Sciatic nerve (tissue), 2 donors: ENCODE measurements around the gene EGFLAM. TPM values are rescaled to one million over a fixed set of nuclear protein-coding genes. Genes with fewer than 3 reads are reported as not detected.

Experiments used
- ATAC-seq: fragments of 200-7000 bp; cut with Tn5 transposase; one replicate; pipeline ENCODE4 v1.9.1; 2020; ENCODE audit warnings: mild to moderate bottlenecking, moderate library complexity
- DNase-seq: peaks from one replicate; pipeline ENCODE4 v3.0.0-alpha.2; 2020; ENCODE audit warnings: low spot score
- intact Hi-C: fragments of 100-400 bp; cut with DNase I; formaldehyde crosslinking; loops from one replicate; pipeline ENCODE4 v1.14.2; 2022
- total RNA-seq: library from RNA; stranded (reverse); fragmentation: NEBNext Ultra II Directional; extraction: Animal tissue kit (Norgen Biotek cat#: 25700); gene quantifications from one replicate; pipeline ENCODE4 v1.2.1, GENCODE V29; 2021
- donor health status: DM: no; HTN: no; CAD: no.
- donor health status: DM: no; HTN: no; CAD: no.

Gene EGFLAM
- total RNA-seq, 1 donor from 2014 or later = 48.2 TPM

DNA sequence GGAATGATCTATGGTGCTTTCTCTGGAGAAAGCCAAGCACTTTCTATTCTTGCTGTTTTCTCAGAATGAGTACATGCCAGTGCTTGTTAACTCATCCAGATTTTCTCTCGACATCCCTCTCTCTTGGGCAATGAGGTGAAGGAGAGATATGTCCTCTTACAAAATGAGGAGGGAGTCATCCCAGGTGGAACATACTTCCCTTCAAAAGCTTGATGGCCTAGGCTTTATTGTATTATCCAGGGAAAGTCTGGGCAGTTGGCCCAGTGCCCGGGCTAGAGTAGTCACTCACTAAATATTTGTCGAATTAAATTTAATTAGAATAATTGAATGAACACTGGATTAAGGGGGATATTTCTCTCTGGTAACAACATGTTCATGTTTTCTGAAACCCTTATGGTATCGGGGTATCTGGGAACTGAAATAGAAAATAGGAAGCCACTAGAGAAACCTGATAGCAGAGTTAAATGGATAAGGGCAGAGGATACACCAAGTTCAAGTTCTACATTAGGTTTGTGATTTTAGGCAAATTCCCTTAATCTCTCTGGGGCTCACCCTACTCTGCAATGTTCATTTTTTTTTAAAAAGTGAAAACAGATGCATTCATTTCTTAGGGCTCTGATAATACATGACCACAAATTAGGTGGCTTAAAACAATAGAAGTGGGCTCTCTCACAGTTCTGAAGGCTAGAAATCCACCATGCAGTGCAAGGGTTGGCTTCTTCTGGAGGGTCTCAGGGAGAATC is 198.5 kb downstream of the EGFLAM start:
- peak; percentile 28 for ATAC-seq
- intact Hi-C loops = no loop called here

GRCh38 chr5:38458174-38458573 is 199.8 kb downstream of the EGFLAM start:
- DNase-seq (peak; percentile 40), ATAC-seq (no peak)
- intact Hi-C loops = no loop called here

More for the DNA sequence above, 198.5 kb downstream of the EGFLAM start:
- DNase-seq = peak; percentile 62

- DNase-seq (no peak), ATAC-seq (no peak)
- intact Hi-C loops = no loop called here
These were observed 204.7 kb downstream of the EGFLAM start for GRCh38 chr5:38462976-38463633.

DNA sequence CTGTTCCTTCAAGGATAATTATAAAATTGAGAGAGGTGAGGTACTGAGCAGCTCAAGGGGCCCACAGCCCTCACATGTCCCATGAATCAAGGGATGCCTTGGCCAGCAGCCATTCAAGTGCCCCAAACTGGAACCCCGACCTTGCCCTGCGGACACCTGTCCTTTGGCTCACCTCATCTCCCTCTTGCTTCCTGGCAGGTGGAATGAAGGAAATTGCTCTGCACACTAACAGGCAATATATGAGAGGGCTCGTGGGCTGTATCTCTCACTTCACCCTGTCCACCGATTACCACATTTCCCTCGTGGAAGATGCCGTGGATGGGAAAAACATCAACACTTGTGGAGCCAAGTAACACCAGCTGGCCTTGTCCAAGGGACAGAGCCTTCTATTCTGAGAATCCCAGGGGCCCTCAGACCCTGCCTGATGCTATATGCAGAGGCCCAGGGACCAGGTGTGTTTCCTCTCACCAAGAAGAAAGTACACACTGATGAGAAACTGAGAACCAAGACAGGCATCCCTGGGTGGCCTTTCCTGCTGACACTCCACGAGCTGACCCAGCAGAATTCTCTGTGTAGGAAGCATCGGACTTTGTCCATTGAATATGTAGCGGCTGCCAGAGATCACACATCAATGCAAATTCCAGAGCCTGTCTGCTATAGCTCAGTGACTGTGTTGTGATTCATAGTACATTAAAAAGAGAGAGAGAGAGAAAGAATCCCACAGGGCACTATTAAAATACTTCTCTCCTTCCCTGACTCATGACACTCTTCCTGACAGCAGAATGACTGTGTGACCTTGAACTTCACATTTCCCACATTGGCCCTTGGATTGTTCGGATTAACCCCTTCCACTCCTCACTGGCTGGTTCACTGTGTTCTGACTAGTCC is 205.5 kb downstream of the EGFLAM start:
- ATAC-seq = no peak
- DNase-seq = no peak
- intact Hi-C loops = no loop called here

GRCh38 chr5:38465061-38465460 is 206.7 kb downstream of the EGFLAM start:
- intact Hi-C loops = no loop called here
- DNase-seq = no peak
- ATAC-seq = no peak

- ATAC-seq (no peak), DNase-seq (no peak)
- intact Hi-C loops = no loop called here
These were observed 207.5 kb downstream of the EGFLAM start for GRCh38 chr5:38465702-38466423.

GRCh38 chr5:38466424-38467189 is 208.2 kb downstream of the EGFLAM start:
- peak; percentile 91 for DNase-seq
- ATAC-seq = peak; percentile 72
- intact Hi-C loops = no loop called here

DNA sequence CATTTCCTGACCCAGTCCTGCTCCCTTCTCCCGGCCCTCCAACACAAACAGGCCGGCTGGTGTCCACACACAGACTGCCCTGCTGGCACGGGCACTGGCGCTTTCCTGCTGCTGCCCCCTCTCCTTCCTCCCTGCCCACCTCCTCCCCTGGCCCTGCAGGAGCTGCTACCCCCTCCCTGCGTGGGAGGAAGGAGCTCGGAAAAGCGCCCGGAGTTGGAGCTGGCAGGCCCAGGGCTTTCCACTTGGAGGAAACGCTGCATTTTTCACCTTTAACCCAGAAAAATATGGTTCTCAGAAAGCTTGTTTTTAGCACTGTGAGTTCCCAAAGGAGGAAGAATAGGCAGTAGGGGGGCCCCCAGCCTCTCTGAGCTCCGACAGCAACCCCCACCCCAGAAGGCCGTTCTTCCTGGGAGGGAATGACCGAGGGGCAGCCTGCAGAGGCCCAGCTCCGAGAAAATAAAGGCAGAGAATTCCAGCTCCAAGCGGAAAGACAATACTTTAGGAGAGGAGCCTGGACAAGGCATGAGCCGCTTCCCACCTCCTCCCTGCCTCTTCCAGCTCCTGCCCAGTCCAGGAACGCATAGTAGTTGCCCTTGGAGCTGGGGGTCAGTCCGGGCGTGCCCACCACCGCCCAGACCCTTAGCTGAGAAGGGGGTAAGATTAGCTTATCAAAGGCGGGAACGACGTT is 209.1 kb downstream of the EGFLAM start:
- DNase-seq (peak; percentile 76), ATAC-seq (peak; percentile 60)
- intact Hi-C loops = no loop called here

DNA sequence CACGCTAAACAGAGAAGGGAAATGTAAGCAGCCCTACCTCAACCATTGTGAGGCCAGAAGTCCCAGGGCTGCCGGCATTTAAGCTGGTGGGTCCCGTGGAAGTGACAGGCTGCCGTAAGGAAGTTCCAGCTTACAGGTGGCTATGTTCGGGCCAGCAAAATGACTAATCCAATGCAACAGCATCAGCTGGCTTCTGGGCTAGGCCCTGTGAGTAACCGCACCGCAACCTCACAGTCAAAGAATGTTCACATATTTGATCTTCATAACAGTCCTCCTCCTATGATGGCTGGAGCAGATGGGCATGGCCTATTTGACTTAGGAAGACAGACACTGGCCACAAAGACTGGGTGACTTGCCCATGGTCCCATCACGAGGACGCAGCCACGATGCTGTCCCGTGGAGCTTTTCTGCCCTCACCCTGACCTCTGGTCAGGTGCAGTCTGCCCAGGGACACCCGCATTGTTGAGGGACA is 209.9 kb downstream of the EGFLAM start:
- intact Hi-C loops = no loop called here
- ATAC-seq (peak; percentile 54), DNase-seq (no peak)

- DNase-seq (peak; percentile 83), ATAC-seq (peak; percentile 77)
These were observed 210.8 kb downstream of the EGFLAM start for GRCh38 chr5:38468978-38469706.

GRCh38 chr5:38469707-38470267 is 211.4 kb downstream of the EGFLAM start:
- DNase-seq (no peak), ATAC-seq (no peak)
- intact Hi-C loops = no loop called here

More at GRCh38 chr5:38468978-38469706, 210.8 kb downstream of the EGFLAM start:
- intact Hi-C loops = no loop called here

DNA sequence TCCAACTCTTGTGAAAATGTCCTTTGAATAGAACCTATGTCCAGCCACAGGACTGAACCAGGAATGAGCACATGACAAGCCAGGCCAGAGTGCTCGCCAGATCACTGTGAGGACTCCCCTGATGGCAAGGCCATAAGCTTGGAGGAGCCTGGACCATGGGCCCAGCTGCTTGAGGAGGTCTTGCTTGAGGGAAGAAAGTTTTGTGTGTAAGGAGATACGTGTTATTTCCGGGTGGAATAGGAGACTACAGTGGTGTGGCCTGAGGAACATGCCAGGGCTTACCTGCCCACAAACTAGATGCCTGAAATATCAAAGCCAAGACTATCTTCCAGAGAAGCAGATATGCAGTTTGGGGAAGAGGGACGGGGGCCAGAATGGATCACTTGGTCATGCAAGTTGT is 213.3 kb downstream of the EGFLAM start:
- ATAC-seq (no peak), DNase-seq (no peak)
- intact Hi-C loops = no loop called here

DNA sequence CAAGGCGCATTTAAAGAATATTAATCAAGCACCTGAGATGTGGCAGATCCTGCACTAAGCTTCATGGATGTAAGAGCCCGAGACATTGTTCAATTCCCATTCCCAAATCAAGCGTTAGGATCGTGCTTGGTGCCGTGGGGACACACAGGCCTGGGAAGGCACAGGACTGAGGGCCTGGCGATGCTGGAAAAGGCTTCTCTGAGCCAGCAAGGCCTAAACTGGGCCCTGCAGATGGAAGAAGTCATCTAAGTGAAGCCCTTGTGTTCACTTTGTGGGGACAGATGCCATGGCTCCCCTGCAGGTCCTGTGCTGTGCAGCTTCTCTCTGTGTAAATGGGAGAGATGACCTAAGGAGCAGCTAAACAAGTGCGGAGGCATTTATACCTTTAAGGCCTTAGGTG is 214.2 kb downstream of the EGFLAM start:
- intact Hi-C loops = no loop called here
- no peak for ATAC-seq
- DNase-seq = no peak

DNA sequence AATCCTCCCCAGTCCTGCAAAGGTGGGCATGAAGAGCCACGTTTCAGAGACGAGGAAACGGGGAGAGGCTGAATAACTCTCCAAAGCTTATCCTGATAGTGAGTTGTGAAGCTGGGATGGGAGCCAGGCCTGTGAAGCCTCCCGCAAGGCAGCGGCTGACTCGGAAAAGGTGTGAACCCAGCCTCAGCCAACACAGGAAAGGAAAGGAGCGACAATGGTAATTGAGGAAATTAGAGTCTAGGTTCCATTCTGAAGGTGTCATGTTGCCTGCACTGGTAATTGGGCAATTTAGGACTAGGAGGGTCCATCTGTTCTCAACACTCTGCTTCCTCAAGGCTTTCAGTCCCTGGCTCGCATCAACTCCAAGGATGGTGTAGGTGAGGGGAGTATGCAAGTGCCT is 214.6 kb downstream of the EGFLAM start:
- intact Hi-C loops = no loop called here
- DNase-seq = no peak

DNA sequence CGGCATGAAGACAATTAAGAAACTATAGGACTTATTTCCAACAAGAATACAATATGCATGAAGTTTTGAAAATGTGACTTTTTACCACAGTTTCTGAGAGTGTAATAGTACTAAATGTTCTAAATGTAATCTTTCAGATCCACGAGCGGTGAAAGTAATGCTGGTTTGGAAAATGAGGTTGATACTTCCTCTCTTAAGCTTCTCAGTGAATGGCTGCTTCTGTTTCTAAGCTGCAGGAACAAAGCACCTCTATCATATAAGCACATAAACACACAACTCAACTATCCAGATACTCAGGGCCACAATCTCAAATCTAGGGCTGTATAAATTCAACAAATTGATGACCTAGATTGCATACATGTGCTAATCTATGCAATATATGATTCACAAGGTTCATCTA is 219.8 kb downstream of the EGFLAM start:
- no peak for ATAC-seq
- intact Hi-C loops = no loop called here

More for the DNA sequence above, 214.6 kb downstream of the EGFLAM start:
- ATAC-seq = no peak

DNA sequence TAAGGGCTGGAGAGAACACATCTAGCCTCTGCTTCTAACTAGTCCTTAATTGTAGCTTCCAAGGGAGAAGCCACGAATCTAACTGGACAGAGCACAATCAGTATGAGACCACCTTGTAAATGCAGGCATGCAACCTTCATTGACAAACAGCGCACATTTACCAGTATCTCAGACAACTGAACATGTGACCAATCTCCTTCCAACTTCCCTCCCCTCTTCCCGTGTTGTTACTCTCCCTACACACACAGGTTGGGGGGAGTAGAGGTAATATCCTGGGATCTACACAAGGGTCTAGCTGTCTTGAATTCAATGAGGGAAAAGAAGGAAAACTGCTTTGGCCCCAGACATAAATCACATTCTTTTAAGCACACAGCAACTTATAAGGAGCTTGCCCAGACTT is 220.5 kb downstream of the EGFLAM start:
- intact Hi-C loops = no loop called here
- ATAC-seq (no peak), DNase-seq (no peak)

More for the DNA sequence above, 219.8 kb downstream of the EGFLAM start:
- DNase-seq = no peak
